ENCODE results near the gene FEM1A. TPM values are rescaled to one million over a fixed set of nuclear protein-coding genes. Genes with fewer than 3 reads are reported as not detected.
A peak's percentile ranks its signal among the peaks of the same experiment; 100 is the strongest.

FEM1A gene
- total RNA-seq, 1 donor from 2014 or later: 16.2 TPM

- TF ChIP-seq POLR2AphosphoS5 (IDR thresholded peaks at IDR 0.05; ENCODE audit: insufficient read depth in 1 of 2, low read depth in 1 of 2) (no peak), CTCF (IDR thresholded peaks at IDR 0.05) (no peak), POLR2A (IDR thresholded peaks at IDR 0.05) (no peak)
- no peak overlapping the region for H3K4me3 ChIP-seq
- DNase-seq (ENCODE audit: extremely low spot score in 2 of 2): no peak
- intact Hi-C loops (cut with DNase I): no loop called here
- H3K27me3 ChIP-seq: no peaks in the 10 kb centered on the region
- no peak overlapping the region for H3K27ac ChIP-seq
- H3K4me1 ChIP-seq: peaks cover 8% of the 10 kb centered on the region
- H3K9me3 ChIP-seq: no peaks in the 10 kb centered on the region
- no peaks in the 10 kb centered on the region for H3K36me3 ChIP-seq
Measured at GRCh38 chr19:4758082-4758481, 33.5 kb upstream of the FEM1A start.

DNA sequence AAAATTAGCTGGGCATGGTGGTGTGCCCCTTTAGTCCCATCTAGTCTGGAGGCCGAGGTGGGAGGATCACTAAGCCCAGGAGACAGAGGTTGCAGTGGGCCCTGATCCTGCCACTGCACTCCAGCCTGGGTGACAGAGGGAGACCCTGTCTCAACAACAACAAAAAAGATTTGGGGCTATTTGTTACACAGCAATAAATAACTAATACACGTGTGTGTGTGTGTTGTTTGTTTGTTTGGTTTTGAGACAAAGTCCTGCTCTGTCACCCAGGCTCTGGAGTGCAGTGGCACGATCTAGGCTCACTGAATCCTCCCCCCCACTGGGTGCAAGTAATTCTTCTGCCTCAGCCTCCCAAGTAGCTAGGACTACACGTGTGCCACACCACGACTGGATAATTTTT lies 32.9 kb upstream of the FEM1A start:
- Histone ChIP-seq H3K4me1 (peaks cover 8% of the 10 kb centered on the region), H3K27ac (no peak overlapping the region), H3K4me3 (no peak overlapping the region), H3K9me3 (no peaks in the 10 kb centered on the region), H3K27me3 (no peaks in the 10 kb centered on the region), H3K36me3 (no peaks in the 10 kb centered on the region)
- no peak for TF ChIP-seq CTCF (IDR thresholded peaks at IDR 0.05)
- no peak for TF ChIP-seq POLR2AphosphoS5 (IDR thresholded peaks at IDR 0.05; ENCODE audit: insufficient read depth in 1 of 2, low read depth in 1 of 2)
- TF ChIP-seq POLR2A (IDR thresholded peaks at IDR 0.05): no peak
- intact Hi-C loops (cut with DNase I): no loop called here
- DNase-seq (ENCODE audit: extremely low spot score in 2 of 2): no peak

DNA sequence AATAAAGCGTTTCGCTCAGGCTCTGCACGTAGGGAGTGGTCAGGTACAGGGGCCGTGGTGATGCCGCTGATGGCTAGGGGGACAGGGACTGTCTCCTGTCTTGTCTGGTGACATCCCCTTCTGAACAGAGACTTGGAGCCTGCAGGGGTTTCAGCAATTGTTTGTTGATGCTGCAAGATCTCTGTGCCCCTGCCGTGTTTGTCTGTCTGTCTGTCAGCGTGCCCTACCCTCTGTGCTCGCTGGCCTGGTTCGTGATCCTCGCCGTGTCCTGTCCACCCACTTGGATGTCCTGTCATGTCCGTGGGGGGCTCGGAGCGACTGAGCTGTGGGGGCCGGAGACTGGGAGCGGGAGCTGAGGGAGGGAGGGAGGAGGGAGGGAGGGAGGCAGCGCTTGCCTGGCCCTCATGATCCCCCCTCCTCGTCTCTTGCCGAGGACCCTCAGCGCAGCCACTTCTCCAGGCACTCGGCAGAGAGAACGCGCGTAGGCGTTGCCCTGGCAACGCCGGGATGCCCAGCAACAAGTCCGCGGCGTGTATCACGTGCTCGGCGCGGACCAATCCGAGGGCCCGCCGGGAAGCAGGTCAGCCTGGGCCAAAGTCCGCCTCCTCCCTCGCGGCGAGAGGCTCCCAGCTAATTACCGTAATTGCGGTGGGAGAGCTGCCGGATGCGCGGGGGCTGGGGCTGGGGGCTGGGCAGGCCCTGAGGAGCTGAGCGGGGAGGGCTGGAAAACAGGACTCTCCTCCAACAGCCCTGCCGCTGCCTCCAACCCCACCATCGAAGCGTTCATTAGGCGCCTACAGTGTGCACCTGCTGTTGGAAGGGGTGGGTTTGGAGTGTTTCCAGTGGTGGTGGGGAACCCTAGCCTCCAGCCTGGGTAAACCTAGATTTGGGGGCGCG lies 31.9 kb upstream of the FEM1A start:
- Histone ChIP-seq H3K4me1 (peaks cover 8% of the 10 kb centered on the region), H3K27me3 (no peaks in the 10 kb centered on the region), H3K9me3 (no peaks in the 10 kb centered on the region), H3K36me3 (no peaks in the 10 kb centered on the region), H3K27ac (no peak overlapping the region), H3K4me3 (peak overlapping the region; percentile 21 to 37)
- intact Hi-C loops (cut with DNase I): no loop called here
- TF ChIP-seq POLR2AphosphoS5 (IDR thresholded peaks at IDR 0.05; ENCODE audit: insufficient read depth in 1 of 2, low read depth in 1 of 2) (no peak), CTCF (IDR thresholded peaks at IDR 0.05) (no peak), POLR2A (IDR thresholded peaks at IDR 0.05) (no peak)
- DNase-seq (ENCODE audit: extremely low spot score in 2 of 2): no peak

DNA sequence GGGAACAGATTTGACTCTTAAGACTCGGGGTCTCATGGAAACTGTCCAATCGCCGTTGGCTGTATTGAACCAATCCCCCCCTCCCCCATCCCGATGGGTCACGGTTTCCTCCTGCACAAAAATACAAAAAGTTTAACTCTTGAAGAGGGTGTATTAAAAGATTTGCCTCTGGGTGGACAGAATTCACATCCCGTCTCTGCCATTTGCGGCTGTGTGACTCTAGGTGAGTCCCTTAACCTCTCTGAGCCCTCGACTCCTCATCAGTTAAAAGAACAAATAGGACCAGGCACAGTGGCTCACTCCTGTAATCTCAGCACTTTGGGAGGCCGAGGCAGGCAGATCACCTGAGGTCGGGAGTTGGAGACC lies 31.3 kb upstream of the FEM1A start:
- no peaks in the 10 kb centered on the region for H3K36me3 ChIP-seq
- no peak overlapping the region for H3K27ac ChIP-seq
- DNase-seq (ENCODE audit: extremely low spot score in 2 of 2): no peak
- no peaks in the 10 kb centered on the region for H3K9me3 ChIP-seq
- no peaks in the 10 kb centered on the region for H3K27me3 ChIP-seq
- H3K4me1 ChIP-seq: peaks cover 8% of the 10 kb centered on the region
- TF ChIP-seq CTCF (IDR thresholded peaks at IDR 0.05) (no peak), POLR2A (IDR thresholded peaks at IDR 0.05) (no peak), POLR2AphosphoS5 (IDR thresholded peaks at IDR 0.05; ENCODE audit: insufficient read depth in 1 of 2, low read depth in 1 of 2) (no peak)
- intact Hi-C loops (cut with DNase I): no loop called here
- H3K4me3 ChIP-seq: peak overlapping the region in 1 of 2 donors; percentile 21

DNA sequence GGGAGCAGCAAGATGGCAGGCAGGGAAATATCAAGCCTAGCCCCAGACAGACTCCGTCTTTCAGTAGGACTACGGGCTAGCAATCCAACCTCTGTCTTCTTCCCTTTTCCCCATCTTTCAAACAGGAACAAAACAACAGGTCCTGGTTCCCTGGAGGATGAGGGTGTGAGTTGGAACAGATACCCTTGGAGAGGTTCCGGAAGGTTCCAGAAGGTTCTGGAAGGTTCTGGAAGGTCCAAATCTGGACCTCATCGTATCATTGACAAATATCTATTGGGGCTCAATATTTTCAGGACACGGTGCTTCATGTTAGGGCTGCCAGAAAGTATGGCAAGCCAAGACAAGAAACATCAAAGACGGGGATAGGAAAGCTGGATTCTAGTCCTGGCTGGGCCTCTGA lies 28.5 kb upstream of the FEM1A start:
- no peaks in the 10 kb centered on the region for H3K9me3 ChIP-seq
- H3K27ac ChIP-seq: no peak overlapping the region
- H3K36me3 ChIP-seq: no peaks in the 10 kb centered on the region
- H3K27me3 ChIP-seq: no peaks in the 10 kb centered on the region
- peaks cover 8% of the 10 kb centered on the region for H3K4me1 ChIP-seq
- H3K4me3 ChIP-seq: no peak overlapping the region
- TF ChIP-seq CTCF (IDR thresholded peaks at IDR 0.05): no peak
- DNase-seq (ENCODE audit: extremely low spot score in 2 of 2): no peak
- intact Hi-C loops (cut with DNase I): no loop called here
